ENCODE results near the gene KYNU. TPM values are rescaled to one million over a fixed set of nuclear protein-coding genes. Genes with fewer than 3 reads are reported as not detected.
"Not testable (repeated sequence)": the region's sequence is repeated elsewhere in the genome, so short reads cannot be mapped to it uniquely, and the experiment has no call there.

The KYNU gene
- total and polyA plus RNA-seq, 4 experiments from 2014 or later = 0.73 to 1.3 (median 0.85) TPM; not detected in 1

- no peaks in the 10 kb centered on the region for H3K9me3 ChIP-seq (ENCODE audit: control insufficient read depth in 1 of 2, low read length in 2 of 2)
Observed at GRCh38 chr2:142876423-142876822, 1.0 kb upstream of the KYNU start.

DNA sequence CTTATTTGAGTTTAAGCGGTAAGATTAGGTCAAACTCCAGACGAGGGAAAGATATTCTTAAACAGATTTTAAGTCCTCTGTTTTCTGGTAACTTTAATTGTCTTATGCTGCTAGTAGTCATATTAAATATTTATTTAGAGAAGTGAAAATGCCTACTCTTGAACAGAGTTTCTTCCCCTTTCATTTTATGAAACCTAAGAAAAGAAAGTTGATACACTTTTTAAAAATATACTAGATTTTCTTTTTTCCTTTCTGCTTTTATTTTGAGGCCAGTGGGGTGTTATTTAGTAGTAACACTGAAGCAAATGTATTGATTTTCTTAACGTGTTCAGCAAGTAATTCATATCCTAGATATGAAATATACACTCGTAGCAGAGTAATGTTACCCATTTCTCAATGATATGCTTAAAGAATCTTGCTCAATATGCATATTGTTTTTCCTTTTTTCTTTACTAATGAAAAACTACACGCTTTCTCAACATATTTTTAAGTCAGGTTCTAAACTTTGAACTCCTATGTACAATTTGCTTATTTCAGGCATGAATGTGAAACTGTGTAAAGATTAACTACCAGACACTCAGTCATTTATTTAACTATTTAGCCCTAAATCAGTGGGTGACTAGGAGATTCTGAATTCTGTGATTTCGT is 691 bp downstream of the KYNU start:
- H3K27me3 Mint-ChIP-seq = no peaks in the 10 kb centered on the region
- Histone ChIP-seq H3K27me3 (ENCODE audit: insufficient read depth, low read length) (no peaks in the 10 kb centered on the region), H3K36me3 (ENCODE audit: insufficient read depth, low read length) (no peaks in the 10 kb centered on the region), H3K9me3 (ENCODE audit: control insufficient read depth in 1 of 2, low read length in 2 of 2) (no peaks in the 10 kb centered on the region), H3K4me1 (ENCODE audit: insufficient read depth, low read length) (no peaks in the 10 kb centered on the region), H3K27ac (ENCODE audit: low read depth, low read length) (no peak overlapping the region), H3K4me3 (ENCODE audit: low read length in 2 of 2) (no peak overlapping the region)
- H3K4me3 Mint-ChIP-seq = no peak overlapping the region
- intact Hi-C loops (cut with micrococcal nuclease) = no loop called here
- H3K36me3 Mint-ChIP-seq = no peaks in the 10 kb centered on the region
- H3K27ac Mint-ChIP-seq = no peak overlapping the region
- DNase-seq = no peak
- H3K4me1 Mint-ChIP-seq = no peaks in the 10 kb centered on the region
- CTCF ChIA-PET (ENCODE audit: partially characterized antibody) = no interaction called here
- POLR2A ChIA-PET (ENCODE audit: partially characterized antibody) = no interaction called here
- peaks cover 0 to 3% (median 0%) of the 10 kb centered on the region in 8 donors for H3K9me3 Mint-ChIP-seq

More at GRCh38 chr2:142876423-142876822, 1.0 kb upstream of the KYNU start:
- Mint-ChIP-seq H3K27me3 (no peaks in the 10 kb centered on the region), H3K36me3 (no peaks in the 10 kb centered on the region), H3K27ac (no peak overlapping the region), H3K4me1 (no peaks in the 10 kb centered on the region), H3K4me3 (no peak overlapping the region), H3K9me3 (peaks cover 0 to 4% (median 0%) of the 10 kb centered on the region in 8 donors)
- intact Hi-C loops (cut with micrococcal nuclease) = no loop called here
- Histone ChIP-seq H3K27me3 (ENCODE audit: insufficient read depth, low read length) (no peaks in the 10 kb centered on the region), H3K36me3 (ENCODE audit: insufficient read depth, low read length) (no peaks in the 10 kb centered on the region), H3K27ac (ENCODE audit: low read depth, low read length) (no peak overlapping the region), H3K4me3 (ENCODE audit: low read length in 2 of 2) (no peak overlapping the region), H3K4me1 (ENCODE audit: insufficient read depth, low read length) (no peaks in the 10 kb centered on the region)
- POLR2A ChIA-PET (ENCODE audit: partially characterized antibody) = no interaction called here
- CTCF ChIA-PET (ENCODE audit: partially characterized antibody) = no interaction called here
- no peak for DNase-seq

GRCh38 chr2:142879151-142879550 is 1.7 kb downstream of the KYNU start:
- Histone ChIP-seq H3K27me3 (ENCODE audit: insufficient read depth, low read length) (no peaks in the 10 kb centered on the region), H3K4me3 (ENCODE audit: low read length in 2 of 2) (no peak overlapping the region), H3K27ac (ENCODE audit: low read depth, low read length) (no peak overlapping the region), H3K36me3 (ENCODE audit: insufficient read depth, low read length) (no peaks in the 10 kb centered on the region), H3K4me1 (ENCODE audit: insufficient read depth, low read length) (no peaks in the 10 kb centered on the region), H3K9me3 (ENCODE audit: control insufficient read depth in 1 of 2, low read length in 2 of 2) (no peaks in the 10 kb centered on the region)
- Mint-ChIP-seq H3K27me3 (peaks cover 1 to 2% of the 10 kb centered on the region in 2 donors), H3K4me3 (no peak overlapping the region), H3K4me1 (no peaks in the 10 kb centered on the region), H3K27ac (no peak overlapping the region), H3K36me3 (no peaks in the 10 kb centered on the region), H3K9me3 (peaks cover 0 to 6% (median 2%) of the 10 kb centered on the region in 8 donors)
- DNase-seq = no peak
- CTCF ChIA-PET (ENCODE audit: partially characterized antibody) = no interaction called here
- POLR2A ChIA-PET (ENCODE audit: partially characterized antibody) = no interaction called here
- intact Hi-C loops (cut with micrococcal nuclease) = no loop called here

DNA sequence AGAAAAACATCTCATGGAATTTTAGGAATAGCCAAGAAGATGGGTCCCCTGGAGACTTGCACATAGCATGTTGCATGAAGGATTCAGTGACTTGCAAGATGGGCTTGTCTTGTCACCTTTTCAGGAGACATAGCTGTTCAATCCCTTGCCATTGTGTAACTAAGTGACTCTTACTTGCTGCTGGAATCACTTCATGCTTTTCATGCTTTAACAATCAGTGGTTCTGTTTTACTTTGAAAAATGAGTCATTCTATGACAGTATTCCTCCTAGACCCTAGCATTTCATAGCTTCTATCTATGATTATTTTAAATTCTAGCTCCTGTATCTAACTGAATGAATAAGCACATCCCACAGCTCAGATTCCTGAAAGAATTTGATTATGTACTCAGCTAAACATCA is 2.8 kb downstream of the KYNU start:
- no peaks in the 10 kb centered on the region for H3K36me3 Mint-ChIP-seq
- H3K9me3 Mint-ChIP-seq = peaks cover 0 to 6% (median 2%) of the 10 kb centered on the region in 8 donors
- no peak overlapping the region for H3K4me3 Mint-ChIP-seq
- H3K4me1 ChIP-seq (ENCODE audit: insufficient read depth, low read length) = no peaks in the 10 kb centered on the region
- DNase-seq = no peak
- no peak overlapping the region for H3K27ac Mint-ChIP-seq
- H3K4me1 Mint-ChIP-seq = no peaks in the 10 kb centered on the region
- no peaks in the 10 kb centered on the region for H3K36me3 ChIP-seq (ENCODE audit: insufficient read depth, low read length)
- no peak overlapping the region for H3K27ac ChIP-seq (ENCODE audit: low read depth, low read length)
- H3K4me3 ChIP-seq (ENCODE audit: low read length in 2 of 2) = no peak overlapping the region
- no peaks in the 10 kb centered on the region for H3K27me3 ChIP-seq (ENCODE audit: insufficient read depth, low read length)
- intact Hi-C loops (cut with micrococcal nuclease) = no loop called here
- H3K9me3 ChIP-seq (ENCODE audit: control insufficient read depth in 1 of 2, low read length in 2 of 2) = no peaks in the 10 kb centered on the region
- ChIA-PET POLR2A (ENCODE audit: partially characterized antibody) (no interaction called here), CTCF (ENCODE audit: partially characterized antibody) (no interaction called here)
- H3K27me3 Mint-ChIP-seq = peaks cover 1 to 2% of the 10 kb centered on the region in 2 donors

GRCh38 chr2:142881619-142882018 is 4.2 kb downstream of the KYNU start:
- H3K36me3 ChIP-seq (ENCODE audit: insufficient read depth, low read length) = no peaks in the 10 kb centered on the region
- intact Hi-C loops (cut with micrococcal nuclease) = no loop called here
- Mint-ChIP-seq H3K9me3 (peaks cover 0 to 6% (median 2%) of the 10 kb centered on the region in 8 donors), H3K4me3 (no peak overlapping the region), H3K36me3 (no peaks in the 10 kb centered on the region), H3K27me3 (peaks cover 1 to 2% of the 10 kb centered on the region in 2 donors), H3K27ac (no peak overlapping the region), H3K4me1 (no peaks in the 10 kb centered on the region)
- CTCF ChIA-PET (ENCODE audit: partially characterized antibody) = no interaction called here
- no peak overlapping the region for H3K4me3 ChIP-seq (ENCODE audit: low read length in 2 of 2)
- H3K9me3 ChIP-seq (ENCODE audit: control insufficient read depth in 1 of 2, low read length in 2 of 2) = no peaks in the 10 kb centered on the region
- POLR2A ChIA-PET (ENCODE audit: partially characterized antibody) = no interaction called here
- no peak for DNase-seq
- H3K27me3 ChIP-seq (ENCODE audit: insufficient read depth, low read length) = no peaks in the 10 kb centered on the region
- H3K4me1 ChIP-seq (ENCODE audit: insufficient read depth, low read length) = no peaks in the 10 kb centered on the region
- H3K27ac ChIP-seq (ENCODE audit: low read depth, low read length) = no peak overlapping the region

GRCh38 chr2:142882500-142882899 is 5.0 kb downstream of the KYNU start:
- H3K27me3 Mint-ChIP-seq; POLR2A ChIA-PET (ENCODE audit: partially characterized antibody); DNase-seq; H3K9me3 Mint-ChIP-seq; H3K4me1 ChIP-seq (ENCODE audit: insufficient read depth, low read length); intact Hi-C loops (cut with micrococcal nuclease); H3K36me3 Mint-ChIP-seq; H3K27ac Mint-ChIP-seq; H3K36me3 ChIP-seq (ENCODE audit: insufficient read depth, low read length); H3K4me3 ChIP-seq (ENCODE audit: low read length in 2 of 2); H3K9me3 ChIP-seq (ENCODE audit: control insufficient read depth in 1 of 2, low read length in 2 of 2); CTCF ChIA-PET (ENCODE audit: partially characterized antibody); H3K27ac ChIP-seq (ENCODE audit: low read depth, low read length); H3K27me3 ChIP-seq (ENCODE audit: insufficient read depth, low read length); H3K4me1 Mint-ChIP-seq; H3K4me3 Mint-ChIP-seq: not testable (repeated sequence)

- intact Hi-C loops (cut with micrococcal nuclease) = no loop called here
- Mint-ChIP-seq H3K9me3 (peaks cover 0 to 6% (median 2%) of the 10 kb centered on the region in 8 donors), H3K4me1 (no peaks in the 10 kb centered on the region), H3K27me3 (peaks cover 1 to 4% of the 10 kb centered on the region in 2 donors), H3K36me3 (no peaks in the 10 kb centered on the region), H3K27ac (no peak overlapping the region), H3K4me3 (peak overlapping the region in 1 of 8 donors; percentile 37)
- DNase-seq = no peak
- H3K27me3 ChIP-seq (ENCODE audit: insufficient read depth, low read length) = no peaks in the 10 kb centered on the region
- H3K4me1 ChIP-seq (ENCODE audit: insufficient read depth, low read length) = no peaks in the 10 kb centered on the region
- ChIA-PET POLR2A (ENCODE audit: partially characterized antibody) (no interaction called here), CTCF (ENCODE audit: partially characterized antibody) (no interaction called here)
- no peaks in the 10 kb centered on the region for H3K36me3 ChIP-seq (ENCODE audit: insufficient read depth, low read length)
- H3K4me3 ChIP-seq (ENCODE audit: low read length in 2 of 2) = no peak overlapping the region
- H3K9me3 ChIP-seq (ENCODE audit: control insufficient read depth in 1 of 2, low read length in 2 of 2) = no peaks in the 10 kb centered on the region
- H3K27ac ChIP-seq (ENCODE audit: low read depth, low read length) = no peak overlapping the region
Observed at GRCh38 chr2:142883526-142883925, 6.1 kb downstream of the KYNU start.

- POLR2A ChIA-PET (ENCODE audit: partially characterized antibody) = no interaction called here
- CTCF ChIA-PET (ENCODE audit: partially characterized antibody) = no interaction called here
- peaks cover 1 to 4% of the 10 kb centered on the region in 2 donors for H3K27me3 Mint-ChIP-seq
Observed at GRCh38 chr2:142885543-142885942, 8.1 kb downstream of the KYNU start.

More at GRCh38 chr2:142885543-142885942, 8.1 kb downstream of the KYNU start:
- peaks cover 0 to 6% (median 2%) of the 10 kb centered on the region in 8 donors for H3K9me3 Mint-ChIP-seq
- H3K27me3 ChIP-seq (ENCODE audit: insufficient read depth, low read length) = no peaks in the 10 kb centered on the region
- no peak overlapping the region for H3K27ac Mint-ChIP-seq
- no peak overlapping the region for H3K27ac ChIP-seq (ENCODE audit: low read depth, low read length)
- H3K4me3 ChIP-seq (ENCODE audit: low read length in 2 of 2) = no peak overlapping the region
- H3K4me1 Mint-ChIP-seq = no peaks in the 10 kb centered on the region
- no peaks in the 10 kb centered on the region for H3K36me3 Mint-ChIP-seq
- DNase-seq = no peak
- H3K4me3 Mint-ChIP-seq = no peak overlapping the region
- H3K36me3 ChIP-seq (ENCODE audit: insufficient read depth, low read length) = no peaks in the 10 kb centered on the region
- H3K9me3 ChIP-seq (ENCODE audit: control insufficient read depth in 1 of 2, low read length in 2 of 2) = no peaks in the 10 kb centered on the region
- intact Hi-C loops (cut with micrococcal nuclease) = no loop called here
- H3K4me1 ChIP-seq (ENCODE audit: insufficient read depth, low read length) = no peaks in the 10 kb centered on the region
